CD14-positive monocyte (primary cell): Measurements from ENCODE around the gene DLK1. TPM values are rescaled to one million over a fixed set of nuclear protein-coding genes. Genes with fewer than 3 reads are reported as not detected.

Experiments used
- DNase-seq, 3 donors: peaks; one replicate each; pipeline ENCODE4 v3.0.0-alpha.2; 2011 to 2022
- H2AFZ ChIP-seq: 2 replicates; pipeline ENCODE4 v1.6.0; 2012; ENCODE audit warnings: mild to moderate bottlenecking, low read depth, low read length, inconsistent platforms; ENCODE audit not compliant: insufficient read depth, poor library complexity, severe bottlenecking
- H3K27ac ChIP-seq, 2 donors: 1 replicate in 1 of 2; 2 replicates in 1 of 2; pipeline ENCODE4 v1.5.1; 2012 to 2013; ENCODE audit warnings: low read length in 2 of 2, control low read depth in 1 of 2, inconsistent platforms in 1 of 2, low read depth in 1 of 2, mild to moderate bottlenecking in 1 of 2
- H3K27me3 ChIP-seq, 2 donors: one replicate each; pipeline versions ENCODE4 v1.6.0 to v1.6.1; 2011 to 2013; ENCODE audit warnings: low read length in 2 of 2; ENCODE audit not compliant: control insufficient read depth in 2 of 2, insufficient read depth in 2 of 2
- H3K36me3 ChIP-seq, 2 donors: replicated peaks in 1 of 2; 1 replicate in 1 of 2; 2 replicates in 1 of 2; pipeline versions ENCODE4 v1.5.1 to v1.6.1; 2012 to 2013; ENCODE audit warnings: low read length in 2 of 2, control low read depth in 1 of 2, inconsistent platforms in 1 of 2, mild to moderate bottlenecking in 1 of 2; ENCODE audit not compliant: insufficient read depth in 2 of 2, control insufficient read depth in 1 of 2
- H3K4me1 ChIP-seq, 2 donors: 1 replicate in 1 of 2; 2 replicates in 1 of 2; pipeline versions ENCODE4 v1.5.1 to v1.6.1; 2012 to 2013; ENCODE audit warnings: low read length in 2 of 2, control low read depth in 1 of 2, inconsistent platforms in 1 of 2, mild to moderate bottlenecking in 1 of 2, moderate library complexity in 1 of 2; ENCODE audit not compliant: insufficient read depth in 2 of 2, control insufficient read depth in 1 of 2
- H3K4me2 ChIP-seq: replicated peaks from 2 replicates; pipeline ENCODE3; 2012; ENCODE audit warnings: low read length, moderate library complexity, mild to moderate bottlenecking; ENCODE audit not compliant: poor library complexity, severe bottlenecking; ENCODE audit errors: extremely low read depth
- H3K4me3 ChIP-seq, 3 experiments: fragments of 200-600 bp in 1 of 3; sonication (generic) in 1 of 3; replicated peaks in 1 of 3; 1 replicate in 2 of 3; 2 replicates in 1 of 3; pipeline ENCODE4 v1.5.1; 2011 to 2013; ENCODE audit warnings: low read length in 3 of 3, mild to moderate bottlenecking in 3 of 3, control low read depth in 2 of 3, low read depth in 2 of 3, inconsistent platforms in 1 of 3, moderate library complexity in 1 of 3
- H3K79me2 ChIP-seq: 2 replicates; pipeline ENCODE4 v1.6.0; 2012; ENCODE audit warnings: mild to moderate bottlenecking, control low read depth, inconsistent platforms, low read length, moderate library complexity; ENCODE audit not compliant: insufficient read depth
- H3K9ac ChIP-seq: 2 replicates; pipeline ENCODE4 v1.6.0; 2017; ENCODE audit warnings: low read length, mild to moderate bottlenecking; ENCODE audit not compliant: insufficient read depth, poor library complexity, severe bottlenecking
- H3K9me3 ChIP-seq, 2 donors: replicated peaks in 1 of 2; 1 replicate in 1 of 2; 2 replicates in 1 of 2; pipeline versions ENCODE4 v1.5.1 to v1.6.1; 2012 to 2013; ENCODE audit warnings: low read length in 2 of 2, control low read depth in 1 of 2; ENCODE audit not compliant: control insufficient read depth in 1 of 2, insufficient read depth in 1 of 2
- H4K20me1 ChIP-seq: 2 replicates; pipeline ENCODE4 v1.6.0; 2012; ENCODE audit warnings: mild to moderate bottlenecking, low read length, control low read depth, moderate library complexity; ENCODE audit not compliant: insufficient read depth
- H3K27ac Mint-ChIP-seq, 7 donors: one replicate each; pipeline ENCODE4 v1.8.0; 2020; ENCODE audit warnings: mild to moderate bottlenecking in 7 of 7, mixed read lengths in 7 of 7, moderate library complexity in 6 of 7, inconsistent platforms in 2 of 7
- H3K27me3 Mint-ChIP-seq, 3 donors: one replicate each; pipeline ENCODE4 v1.8.0; 2021 to 2022; ENCODE audit warnings: low read depth in 3 of 3, mild to moderate bottlenecking in 3 of 3, mixed read lengths in 3 of 3, moderate library complexity in 3 of 3, inconsistent platforms in 1 of 3
- H3K36me3 Mint-ChIP-seq, 2 donors: one replicate each; pipeline ENCODE4 v1.8.0; 2020; ENCODE audit warnings: mixed read lengths in 2 of 2, inconsistent platforms in 1 of 2, mild to moderate bottlenecking in 1 of 2
- H3K4me1 Mint-ChIP-seq: one replicate; pipeline ENCODE4 v1.8.0; 2020; ENCODE audit warnings: mild to moderate bottlenecking, mixed read lengths
- H3K4me3 Mint-ChIP-seq, 2 donors: one replicate each; pipeline ENCODE4 v1.8.0; 2020; ENCODE audit warnings: mild to moderate bottlenecking in 2 of 2, mixed read lengths in 2 of 2, moderate library complexity in 1 of 2
- H3K9me3 Mint-ChIP-seq, 7 donors: one replicate each; pipeline ENCODE4 v1.8.0; 2020 to 2022; ENCODE audit warnings: mixed read lengths in 7 of 7, mild to moderate bottlenecking in 6 of 7, moderate library complexity in 6 of 7, inconsistent platforms in 2 of 7
- WGBS: methylation state at CpG from one replicate; pipeline ENCODE4 v1.1.5; 2013; ENCODE audit warnings: missing lambda C conversion rate; ENCODE audit not compliant: insufficient coverage; 5-methylcytosine and 5-hydroxymethylcytosine counted together
- intact Hi-C, 2 donors: fragments of 100-400 bp; cut with micrococcal nuclease; formaldehyde crosslinking; loops; one replicate each; pipeline versions ENCODE4 v1.15.0 to v1.15.1; 2023
- polyA plus RNA-seq, 3 donors: library from polyadenylated mRNA; depleted of rRNA in 1 of 3; unstranded in 2 of 3; stranded (reverse) in 1 of 3; fragments of 300-500 nt in 2 of 3; fragments of >200 nt in 1 of 3; fragmentation: Illumina TruSeq in 2 of 3; gene quantifications; 1 replicate in 2 of 3; 2 replicates in 1 of 3; pipeline ENCODE4 v1.2.3, GENCODE V29; 2012 to 2021
- TF ChIP-seq, protein P1 (sequence below): fragments of 200-600 bp; IDR thresholded peaks from one replicate; pipeline ENCODE4 v1.8.0; 2022; ENCODE audit warnings: antibody characterized with exemption, mild to moderate bottlenecking

DLK1 gene
- polyA plus RNA-seq, 3 donors: 0.04 TPM; not detected in 2

DNA sequence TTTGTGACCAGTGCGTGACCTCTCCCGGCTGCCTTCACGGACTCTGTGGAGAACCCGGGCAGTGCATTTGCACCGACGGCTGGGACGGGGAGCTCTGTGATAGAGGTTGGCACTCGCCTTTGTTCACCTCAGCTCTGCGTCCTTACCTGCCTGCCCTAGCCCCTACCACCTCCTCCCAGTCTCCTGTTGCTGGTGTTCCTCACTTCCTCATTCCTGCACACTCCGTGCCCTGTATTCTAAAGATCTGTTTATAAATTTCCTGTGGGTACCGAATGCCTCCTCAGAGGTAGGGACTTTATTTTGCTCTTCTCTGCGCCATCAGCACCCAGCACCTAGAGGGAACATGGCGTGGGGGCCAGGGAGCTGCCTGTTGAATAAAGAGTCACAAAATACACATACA, 2.3 kb downstream of the DLK1 start:
- Mint-ChIP-seq H3K36me3 (no peaks in the 10 kb centered on the region), H3K9me3 (peaks cover 0 to 8% (median 0%) of the 10 kb centered on the region in 7 donors), H3K27ac (no peak overlapping the region), H3K27me3 (peaks cover 46 to 49% (median 47%) of the 10 kb centered on the region in 3 donors), H3K4me3 (peak overlapping the region in 1 of 2 donors; percentile 58), H3K4me1 (peaks cover 4% of the 10 kb centered on the region)
- H3K9me3 ChIP-seq: peaks cover 0 to 14% of the 10 kb centered on the region in 2 donors
- no peak overlapping the region for H3K9ac ChIP-seq
- no peaks in the 10 kb centered on the region for H3K79me2 ChIP-seq
- H3K4me2 ChIP-seq: no peak overlapping the region
- WGBS: 27% methylated on average over 6 of the region's 13 CpGs
- TF ChIP-seq, protein P1, sequence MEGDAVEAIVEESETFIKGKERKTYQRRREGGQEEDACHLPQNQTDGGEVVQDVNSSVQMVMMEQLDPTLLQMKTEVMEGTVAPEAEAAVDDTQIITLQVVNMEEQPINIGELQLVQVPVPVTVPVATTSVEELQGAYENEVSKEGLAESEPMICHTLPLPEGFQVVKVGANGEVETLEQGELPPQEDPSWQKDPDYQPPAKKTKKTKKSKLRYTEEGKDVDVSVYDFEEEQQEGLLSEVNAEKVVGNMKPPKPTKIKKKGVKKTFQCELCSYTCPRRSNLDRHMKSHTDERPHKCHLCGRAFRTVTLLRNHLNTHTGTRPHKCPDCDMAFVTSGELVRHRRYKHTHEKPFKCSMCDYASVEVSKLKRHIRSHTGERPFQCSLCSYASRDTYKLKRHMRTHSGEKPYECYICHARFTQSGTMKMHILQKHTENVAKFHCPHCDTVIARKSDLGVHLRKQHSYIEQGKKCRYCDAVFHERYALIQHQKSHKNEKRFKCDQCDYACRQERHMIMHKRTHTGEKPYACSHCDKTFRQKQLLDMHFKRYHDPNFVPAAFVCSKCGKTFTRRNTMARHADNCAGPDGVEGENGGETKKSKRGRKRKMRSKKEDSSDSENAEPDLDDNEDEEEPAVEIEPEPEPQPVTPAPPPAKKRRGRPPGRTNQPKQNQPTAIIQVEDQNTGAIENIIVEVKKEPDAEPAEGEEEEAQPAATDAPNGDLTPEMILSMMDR: no peak
- no peak overlapping the region for H2AFZ ChIP-seq
- DNase-seq: no peak
- no peaks in the 10 kb centered on the region for H3K36me3 ChIP-seq
- no peaks in the 10 kb centered on the region for H4K20me1 ChIP-seq
- intact Hi-C loops: no loop called here
- peaks cover 8 to 44% of the 10 kb centered on the region in 2 donors for H3K27me3 ChIP-seq
- H3K4me1 ChIP-seq: no peaks in the 10 kb centered on the region
- no peak overlapping the region for H3K27ac ChIP-seq
- no peak overlapping the region for H3K4me3 ChIP-seq

DNA sequence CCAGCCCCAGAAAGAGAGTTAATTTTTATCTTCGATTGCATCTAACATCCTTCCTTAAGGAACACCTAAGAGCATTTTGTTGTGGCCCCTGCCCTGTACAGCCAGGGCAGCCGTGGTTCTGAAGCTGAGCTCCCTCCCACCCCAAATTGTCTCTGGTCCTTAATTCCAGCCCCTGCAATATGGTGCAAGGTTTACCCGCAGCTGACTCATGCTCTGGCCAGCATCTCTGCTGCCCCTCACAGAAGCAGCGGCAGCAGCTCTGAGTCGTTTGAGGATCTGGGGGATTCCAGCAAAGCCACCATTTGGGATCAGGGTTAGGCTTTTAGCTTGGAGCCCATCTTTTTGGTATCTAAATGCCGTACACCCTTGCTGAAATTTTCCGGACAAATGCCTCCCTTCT, 3.3 kb downstream of the DLK1 start:
- Histone ChIP-seq H3K79me2 (no peaks in the 10 kb centered on the region), H3K9me3 (peaks cover 0 to 14% of the 10 kb centered on the region in 2 donors), H3K4me2 (no peak overlapping the region), H3K27ac (no peak overlapping the region), H2AFZ (no peak overlapping the region), H3K9ac (no peak overlapping the region), H3K4me3 (no peak overlapping the region), H3K36me3 (no peaks in the 10 kb centered on the region), H3K4me1 (no peaks in the 10 kb centered on the region), H3K27me3 (peaks cover 8 to 42% of the 10 kb centered on the region in 2 donors), H4K20me1 (no peaks in the 10 kb centered on the region)
- 60% methylated on average over 5 of the region's 7 CpGs for WGBS
- H3K27ac Mint-ChIP-seq: no peak overlapping the region
- no peak overlapping the region for H3K4me3 Mint-ChIP-seq
- peaks cover 0 to 8% (median 0%) of the 10 kb centered on the region in 7 donors for H3K9me3 Mint-ChIP-seq
- TF ChIP-seq, protein P1: no peak
- intact Hi-C loops: no loop called here
- peaks cover 44 to 47% (median 47%) of the 10 kb centered on the region in 3 donors for H3K27me3 Mint-ChIP-seq
- peaks cover 4% of the 10 kb centered on the region for H3K4me1 Mint-ChIP-seq
- DNase-seq: no peak
- no peaks in the 10 kb centered on the region for H3K36me3 Mint-ChIP-seq
